Activated CD8-positive, alpha-beta memory T cell treated with anti-CD3 and anti-CD28 coated beads, Interleukin-2, amount 10 ng/mL, durations not matched to agents 7 days and 5 days (primary cell): ENCODE data around the gene TRIM4. TPM values are rescaled to one million over a fixed set of nuclear protein-coding genes. Genes with fewer than 3 reads are reported as not detected.

Experiments used
- ATAC-seq: fragments of 150-1000 bp; cut with Tn5 transposase; one replicate; pipeline ENCODE4 v1.10.0; 2021; ENCODE audit warnings: moderate library complexity
- CTCF ChIA-PET: fragments of 350-600 bp; sonication (Branson Sonifier 250); formaldehyde crosslinking; loops from one replicate; lab custom pipeline; 2021; ENCODE audit warnings: antibody characterized with exemption; lab: Charles Lee
- DNase-seq: peaks from one replicate; pipeline ENCODE4 v3.0.0-alpha.2; 2020
- H3K27ac Mint-ChIP-seq: one replicate; pipeline ENCODE4 v1.8.0; 2021; ENCODE audit warnings: mild to moderate bottlenecking, mixed read lengths
- H3K27me3 Mint-ChIP-seq: one replicate; pipeline ENCODE4 v1.8.0; 2021; ENCODE audit warnings: mixed read lengths
- H3K36me3 Mint-ChIP-seq: one replicate; pipeline ENCODE4 v1.8.0; 2021; ENCODE audit warnings: mild to moderate bottlenecking, mixed read lengths
- H3K4me1 Mint-ChIP-seq: one replicate; pipeline ENCODE4 v1.8.0; 2021; ENCODE audit warnings: mixed read lengths
- H3K4me3 Mint-ChIP-seq: one replicate; pipeline ENCODE4 v1.8.0; 2021; ENCODE audit warnings: mild to moderate bottlenecking, moderate library complexity, mixed read lengths
- H3K9me3 Mint-ChIP-seq: one replicate; pipeline ENCODE4 v1.8.0; 2022; ENCODE audit warnings: low read depth, mixed read lengths
- total RNA-seq, 2 experiments: library from RNA; stranded (reverse); gene quantifications; one replicate each; pipeline ENCODE4 v1.2.3, GENCODE V29; 2021

Gene TRIM4
- total RNA-seq, 2 experiments from 2014 or later: 26.4 to 26.7 TPM

GRCh38 chr7:99863847-99864440, 55.4 kb downstream of the TRIM4 start:
- Mint-ChIP-seq H3K9me3 (no peaks in the 10 kb centered on the region), H3K36me3 (no peaks in the 10 kb centered on the region), H3K4me1 (no peaks in the 10 kb centered on the region), H3K27me3 (peaks cover 46% of the 10 kb centered on the region), H3K27ac (no peak overlapping the region), H3K4me3 (no peak overlapping the region)
- DNase-seq: no peak
- ATAC-seq: no peak
- CTCF ChIA-PET: no interaction called here

GRCh38 chr7:99860281-99861127, 58.8 kb downstream of the TRIM4 start:
- DNase-seq (no peak), ATAC-seq (no peak)
- Mint-ChIP-seq H3K36me3 (no peaks in the 10 kb centered on the region), H3K27ac (no peak overlapping the region), H3K4me3 (no peak overlapping the region), H3K9me3 (no peaks in the 10 kb centered on the region), H3K4me1 (no peaks in the 10 kb centered on the region), H3K27me3 (peaks cover 31% of the 10 kb centered on the region)
- CTCF ChIA-PET: no interaction called here

GRCh38 chr7:99855236-99855635, 64.1 kb downstream of the TRIM4 start:
- Mint-ChIP-seq H3K27me3 (peaks cover 32% of the 10 kb centered on the region), H3K4me3 (no peak overlapping the region), H3K36me3 (no peaks in the 10 kb centered on the region), H3K9me3 (no peaks in the 10 kb centered on the region), H3K4me1 (no peaks in the 10 kb centered on the region), H3K27ac (no peak overlapping the region)
- no peak for DNase-seq
- CTCF ChIA-PET: no interaction called here
- no peak for ATAC-seq

GRCh38 chr7:99848420-99849216, 70.7 kb downstream of the TRIM4 start:
- DNase-seq (no peak), ATAC-seq (no peak)
- no peak overlapping the region for H3K27ac Mint-ChIP-seq
- H3K36me3 Mint-ChIP-seq: no peaks in the 10 kb centered on the region
- no peaks in the 10 kb centered on the region for H3K9me3 Mint-ChIP-seq
- CTCF ChIA-PET: no interaction called here
- peaks cover 28% of the 10 kb centered on the region for H3K27me3 Mint-ChIP-seq
- no peak overlapping the region for H3K4me3 Mint-ChIP-seq
- no peaks in the 10 kb centered on the region for H3K4me1 Mint-ChIP-seq

GRCh38 chr7:99844328-99844727, 75.0 kb downstream of the TRIM4 start:
- H3K4me1 Mint-ChIP-seq: peaks cover 3% of the 10 kb centered on the region
- DNase-seq: no peak
- CTCF ChIA-PET: no interaction called here
- ATAC-seq: no peak
- H3K9me3 Mint-ChIP-seq: no peaks in the 10 kb centered on the region
- no peak overlapping the region for H3K27ac Mint-ChIP-seq
- no peaks in the 10 kb centered on the region for H3K36me3 Mint-ChIP-seq
- H3K4me3 Mint-ChIP-seq: no peak overlapping the region
- H3K27me3 Mint-ChIP-seq: peaks cover 31% of the 10 kb centered on the region

GRCh38 chr7:99843808-99844207, 75.5 kb downstream of the TRIM4 start:
- CTCF ChIA-PET: no interaction called here
- ATAC-seq (no peak), DNase-seq (no peak)
- H3K4me3 Mint-ChIP-seq: no peak overlapping the region
- peaks cover 28% of the 10 kb centered on the region for H3K27me3 Mint-ChIP-seq
- no peaks in the 10 kb centered on the region for H3K36me3 Mint-ChIP-seq
- H3K9me3 Mint-ChIP-seq: no peaks in the 10 kb centered on the region
- H3K4me1 Mint-ChIP-seq: peaks cover 3% of the 10 kb centered on the region
- no peak overlapping the region for H3K27ac Mint-ChIP-seq

GRCh38 chr7:99842926-99843325, 76.4 kb downstream of the TRIM4 start:
- peaks cover 3% of the 10 kb centered on the region for H3K4me1 Mint-ChIP-seq
- peaks cover 28% of the 10 kb centered on the region for H3K27me3 Mint-ChIP-seq
- ATAC-seq: no peak
- no peak overlapping the region for H3K4me3 Mint-ChIP-seq
- CTCF ChIA-PET: no interaction called here
- DNase-seq: no peak
- H3K27ac Mint-ChIP-seq: no peak overlapping the region
- H3K9me3 Mint-ChIP-seq: no peaks in the 10 kb centered on the region
- H3K36me3 Mint-ChIP-seq: no peaks in the 10 kb centered on the region

Other genes starting within 250 kb of the TRIM4 start
- gene CYP3A5, start 239.5 kb downstream of the TRIM4 start, total RNA-seq: not detected
- gene CYP3A7, start 184.3 kb downstream of the TRIM4 start, total RNA-seq: not detected
- gene CYP3A4, start 135.3 kb downstream of the TRIM4 start, total RNA-seq: not detected
- not detected for gene CYP3A43, start 91.5 kb downstream of the TRIM4 start, total RNA-seq
- gene OR2AE1, start 42.5 kb downstream of the TRIM4 start, total RNA-seq: under 1 TPM in 1 of 2 experiments, not detected in 1; 0.47 TPM
- gene GJC3, start 10.1 kb upstream of the TRIM4 start, total RNA-seq: not detected
- not detected for gene AZGP1, start 56.5 kb upstream of the TRIM4 start, total RNA-seq
- gene ZKSCAN1, start 96.1 kb upstream of the TRIM4 start, total RNA-seq: 10 to 100 TPM; 55.5 to 58.6 TPM
- 1 to 10 TPM; 5.6 to 7.9 TPM for gene ZSCAN21, start 130.2 kb upstream of the TRIM4 start, total RNA-seq
- gene ZNF3, start 162.2 kb upstream of the TRIM4 start, total RNA-seq: 10 to 100 TPM; 21.2 to 24.1 TPM
- gene COPS6, start 169.4 kb upstream of the TRIM4 start, total RNA-seq: 10 to 100 TPM; 81.2 to 90.8 TPM
- 100 to 1,000 TPM; 405 to 409 TPM for gene MCM7, start 181.9 kb upstream of the TRIM4 start, total RNA-seq
- 10 to 100 TPM in 1 of 2 experiments, 1 to 10 TPM in 1; 9.9 to 10.6 TPM for gene AP4M1, start 182.1 kb upstream of the TRIM4 start, total RNA-seq
- 10 to 100 TPM; 70.4 to 71.4 TPM for gene TAF6, start 199.8 kb upstream of the TRIM4 start, total RNA-seq
- gene CNPY4, start 200.1 kb upstream of the TRIM4 start, total RNA-seq: 10 to 100 TPM; 27.3 to 28.0 TPM
- gene MBLAC1, start 207.4 kb upstream of the TRIM4 start, total RNA-seq: 1 to 10 TPM; 5.6 to 7.5 TPM
- 100 to 1,000 TPM; 119 to 151 TPM for gene LAMTOR4, start 229.4 kb upstream of the TRIM4 start, total RNA-seq
- gene TRAPPC14, start 239.2 kb upstream of the TRIM4 start, total RNA-seq: 10 to 100 TPM; 36.8 to 43.5 TPM
- 1 to 10 TPM in 1 of 2 experiments, under 1 TPM in 1; 0.61 to 1.4 TPM for gene GAL3ST4, start 249.1 kb upstream of the TRIM4 start, total RNA-seq